ENCODE measurements around the gene CFAP46.

- TF ChIP-seq EZH2phosphoT487 (IDR thresholded peaks at IDR 0.05; ENCODE audit: insufficient read depth, low read depth) (no peak), EZH2 (IDR thresholded peaks at IDR 0.05; ENCODE audit: insufficient read depth, poor library complexity, severe bottlenecking) (no peak)
These were observed 160.8 kb downstream of the CFAP46 start for GRCh38 chr10:132781556-132781955.

All from GM23248 (cell line).